HFFc6 (cell line): Measurements from ENCODE around the gene PARD3. TPM values are rescaled to one million over a fixed set of nuclear protein-coding genes. Genes with fewer than 3 reads are reported as not detected.
A peak's percentile ranks its signal among the peaks of the same experiment; 100 is the strongest.

Source experiments
- DNase-seq: peaks from one replicate; pipeline ENCODE4 v3.0.0-alpha.2; 2018
- H3K27ac Mint-ChIP-seq: 2 replicates; pipeline ENCODE4 v1.8.0; 2020; ENCODE audit warnings: mild to moderate bottlenecking, mixed read lengths
- H3K27me3 Mint-ChIP-seq: 2 replicates; pipeline ENCODE4 v1.8.0; 2021; ENCODE audit warnings: mild to moderate bottlenecking, moderate library complexity, mixed read lengths; ENCODE audit not compliant: insufficient read depth
- H3K36me3 Mint-ChIP-seq: 2 replicates; pipeline ENCODE4 v1.8.0; 2021; ENCODE audit warnings: low read depth, mixed read lengths
- H3K4me1 Mint-ChIP-seq: 2 replicates; pipeline ENCODE4 v1.8.0; 2020; ENCODE audit warnings: low read depth, mixed read lengths
- H3K4me3 Mint-ChIP-seq: 2 replicates; pipeline ENCODE4 v1.8.0; 2020; ENCODE audit warnings: mild to moderate bottlenecking, moderate library complexity, mixed read lengths
- H3K9me3 Mint-ChIP-seq: 2 replicates; pipeline ENCODE4 v1.8.0; 2020; ENCODE audit warnings: mild to moderate bottlenecking, mixed read lengths
- CTCF ChIP-seq: fragments of 200-600 bp; sonication (generic); IDR thresholded peaks from 2 replicates; pipeline ENCODE4 v1.5.0; 2021; ENCODE audit warnings: antibody characterized with exemption, mild to moderate bottlenecking
- total RNA-seq, 6 experiments: library from RNA; stranded (reverse); fragmentation: NEBNext Ultra II Directional; extraction: Animal tissue kit (Norgen Biotek cat#: 25700); gene quantifications; 2 replicates in 1 of 6; 3 replicates in 5 of 6; pipeline ENCODE4 v1.2.3, GENCODE V29; 2021

The PARD3 gene
- total RNA-seq, 6 experiments from 2014 or later, result 19.9 to 24.3 (median 23.1) TPM

GRCh38 chr10:34505338-34505737 lies 309.8 kb downstream of the PARD3 start:
- Mint-ChIP-seq H3K4me1 (peaks cover 10% of the 10 kb centered on the region), H3K4me3 (no peak overlapping the region), H3K36me3 (0 out of 2 replicates have a peak, but pooled peaks cover 4% of the 10 kb centered on the region), H3K9me3 (no peaks in the 10 kb centered on the region), H3K27ac (no peak overlapping the region), H3K27me3 (no peaks in the 10 kb centered on the region; the same call in 1 of the 2 replicates)
- no peak for TF ChIP-seq CTCF
- DNase-seq, result no peak

GRCh38 chr10:34504534-34504933 lies 310.6 kb downstream of the PARD3 start:
- H3K4me1 Mint-ChIP-seq, result peaks cover 16% of the 10 kb centered on the region
- peak; percentile 42 for DNase-seq
- H3K4me3 Mint-ChIP-seq, result no peak overlapping the region
- H3K9me3 Mint-ChIP-seq, result no peaks in the 10 kb centered on the region
- H3K27me3 Mint-ChIP-seq, result no peaks in the 10 kb centered on the region; the same call in 1 of the 2 replicates
- H3K27ac Mint-ChIP-seq, result no peak overlapping the region; the same call in 1 of the 2 replicates
- no peak for TF ChIP-seq CTCF
- 0 out of 2 replicates have a peak, but pooled peaks cover 4% of the 10 kb centered on the region for H3K36me3 Mint-ChIP-seq

GRCh38 chr10:34503704-34504103 lies 311.4 kb downstream of the PARD3 start:
- no peak for TF ChIP-seq CTCF
- H3K4me1 Mint-ChIP-seq, result peaks cover 16% of the 10 kb centered on the region
- no peak overlapping the region for H3K27ac Mint-ChIP-seq
- no peak for DNase-seq
- H3K9me3 Mint-ChIP-seq, result no peaks in the 10 kb centered on the region
- no peak overlapping the region for H3K4me3 Mint-ChIP-seq
- 0 out of 2 replicates have a peak, but pooled peaks cover 4% of the 10 kb centered on the region for H3K36me3 Mint-ChIP-seq
- H3K27me3 Mint-ChIP-seq, result no peaks in the 10 kb centered on the region; the same call in 1 of the 2 replicates

- H3K4me1 Mint-ChIP-seq, result peaks cover 11% of the 10 kb centered on the region
- no peaks in the 10 kb centered on the region; the same call in none of the 2 replicates for H3K27me3 Mint-ChIP-seq
- no peak for DNase-seq
- H3K9me3 Mint-ChIP-seq, result no peaks in the 10 kb centered on the region
- H3K4me3 Mint-ChIP-seq, result no peak overlapping the region
- 0 out of 2 replicates have a peak, but pooled peaks cover 4% of the 10 kb centered on the region for H3K36me3 Mint-ChIP-seq
- no peak overlapping the region for H3K27ac Mint-ChIP-seq
- TF ChIP-seq CTCF, result no peak
Observed at GRCh38 chr10:34499612-34500279, 315.4 kb downstream of the PARD3 start.

DNA sequence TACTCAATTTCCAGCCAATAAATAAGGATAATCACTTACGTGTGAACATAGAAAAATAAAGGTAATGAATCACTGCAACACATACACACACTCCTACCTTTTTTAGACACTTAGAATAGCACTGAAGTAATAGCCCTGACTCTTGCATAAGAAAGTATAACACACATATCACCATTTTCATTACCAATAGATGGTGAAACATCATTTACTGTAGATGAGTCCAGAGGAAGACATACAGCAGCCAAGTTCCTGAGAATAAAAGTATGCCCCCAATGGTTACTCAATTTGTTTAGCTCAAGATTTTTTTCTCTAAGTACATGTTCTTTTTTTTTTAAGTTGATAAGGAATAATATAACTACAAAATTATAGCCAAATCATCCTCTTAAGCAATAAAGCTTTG lies 316.3 kb downstream of the PARD3 start:
- Mint-ChIP-seq H3K36me3 (0 out of 2 replicates have a peak, but pooled peaks cover 4% of the 10 kb centered on the region), H3K27me3 (no peaks in the 10 kb centered on the region; the same call in none of the 2 replicates), H3K9me3 (no peaks in the 10 kb centered on the region), H3K4me1 (peaks cover 7% of the 10 kb centered on the region), H3K4me3 (no peak overlapping the region), H3K27ac (no peak overlapping the region)
- DNase-seq, result no peak
- TF ChIP-seq CTCF, result no peak
